Measurements from ENCODE around the gene SEC63.

SEC63 gene

DNA sequence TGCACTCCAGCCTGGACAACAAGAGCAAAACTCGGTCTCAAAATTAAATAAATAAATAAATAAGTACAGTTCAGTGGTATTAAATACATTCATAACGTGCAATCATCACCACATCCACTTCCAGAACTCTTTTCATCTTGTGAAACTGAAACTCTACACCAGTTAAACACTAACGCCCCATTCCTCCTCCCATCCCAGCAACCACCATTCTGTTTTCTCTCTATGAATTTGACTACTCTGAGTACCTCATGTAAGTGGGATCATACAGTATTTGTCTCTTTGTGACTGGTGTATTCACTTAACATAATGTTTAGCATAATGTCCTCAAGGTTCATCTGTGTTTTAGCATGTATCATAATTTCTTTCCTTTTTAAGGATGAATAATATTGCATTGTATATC lies 104.8 kb downstream of the SEC63 start:
- DNase-seq: no peak

GRCh38 chr6:107849325-107849724 lies 108.7 kb downstream of the SEC63 start:
- DNase-seq: no peak

- DNase-seq: peak; percentile 61 to 94
These were observed 109.9 kb downstream of the SEC63 start for GRCh38 chr6:107847844-107848802.

GRCh38 chr6:107846262-107846795 lies 111.7 kb downstream of the SEC63 start:
- no peak for DNase-seq

DNA sequence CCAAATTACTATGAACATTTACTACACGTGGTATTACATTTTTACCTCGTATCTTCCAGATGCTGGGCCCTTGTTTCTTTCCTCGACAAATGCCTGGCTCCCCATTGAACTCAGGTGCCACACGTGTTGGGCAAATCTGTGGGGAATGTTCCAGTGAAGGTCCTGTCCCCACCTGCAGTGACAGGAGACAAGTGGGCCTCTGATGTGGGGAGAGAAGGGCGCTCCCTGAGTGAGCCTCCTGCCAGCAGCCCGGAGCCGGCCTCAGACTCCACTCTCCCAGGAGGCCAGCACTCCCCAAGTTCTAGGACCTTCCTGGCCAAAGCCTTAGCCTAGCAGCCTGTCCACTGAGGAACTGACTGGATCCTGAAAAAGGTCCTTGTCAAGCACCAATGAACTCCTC lies 112.2 kb downstream of the SEC63 start:
- no peak for DNase-seq

DNA sequence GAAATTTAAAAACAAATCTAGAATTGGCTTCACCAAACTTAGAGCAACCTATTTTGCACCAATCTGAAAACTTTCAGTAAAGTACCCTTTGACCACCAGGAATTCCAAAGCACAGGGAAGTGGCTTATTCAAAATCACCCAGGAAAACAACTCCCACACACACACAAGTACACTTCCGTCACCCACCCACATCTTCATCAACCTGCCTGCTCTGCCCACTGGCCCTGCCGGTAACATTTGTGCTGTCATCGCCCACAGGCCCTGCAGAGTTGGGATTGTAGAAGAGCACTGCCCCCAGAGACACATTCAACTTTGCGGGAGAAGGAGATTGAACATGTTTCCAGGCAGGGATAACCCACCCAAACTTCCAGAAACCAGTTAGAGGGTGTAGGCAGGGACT lies 114.6 kb downstream of the SEC63 start:
- no peak for DNase-seq

GRCh38 chr6:107841275-107841670 lies 116.7 kb downstream of the SEC63 start:
- DNase-seq: no peak

DNA sequence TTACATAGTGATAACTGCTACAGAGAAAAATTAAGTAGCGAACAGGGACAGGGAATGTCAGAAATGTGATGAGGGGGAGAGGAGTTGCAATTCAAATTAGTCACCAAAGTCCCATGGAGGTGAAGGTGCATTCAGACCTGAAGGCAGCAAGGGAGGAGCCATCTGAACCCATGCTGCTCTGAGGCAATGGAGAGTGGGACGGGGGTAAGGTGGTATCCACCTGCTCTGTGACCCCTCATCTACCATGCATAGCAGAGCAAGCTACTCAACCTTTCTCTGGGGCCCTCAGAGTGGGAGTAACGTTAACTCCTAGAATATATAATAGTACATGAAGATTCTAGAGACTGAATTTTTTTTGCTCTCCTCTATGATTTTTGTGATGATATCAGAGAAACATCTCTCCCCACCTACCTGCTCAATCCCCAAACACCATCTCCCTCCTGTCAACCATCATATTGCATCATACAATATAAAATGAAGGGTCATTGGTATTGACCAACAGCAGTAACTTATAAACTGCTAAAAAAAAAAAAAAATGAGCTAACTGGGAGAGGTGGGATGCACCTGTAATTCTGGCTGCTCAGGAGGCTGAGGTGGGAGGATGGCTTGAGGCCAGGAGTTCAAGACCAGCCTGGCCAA lies 117.3 kb downstream of the SEC63 start:
- DNase-seq: no peak

DNA sequence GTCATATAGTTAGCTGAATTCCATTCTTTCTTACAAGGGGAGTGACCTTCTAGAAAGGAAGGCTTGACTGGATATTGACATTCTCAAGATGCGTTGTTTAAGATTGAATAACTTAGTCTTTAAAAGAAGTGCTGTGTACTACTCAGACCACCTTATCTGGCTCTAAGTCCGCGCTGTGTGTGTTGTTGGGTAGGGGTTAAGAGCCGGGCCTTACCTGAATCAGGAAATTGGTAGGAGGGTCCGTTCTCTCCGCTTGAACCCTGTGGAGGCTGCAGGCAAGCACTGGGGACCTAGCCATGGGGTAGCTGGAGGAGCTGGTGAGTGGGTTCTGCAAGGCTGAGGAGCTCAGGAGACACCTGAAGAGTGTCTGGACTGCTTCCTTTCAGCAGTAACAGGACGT lies 124.9 kb downstream of the SEC63 start:
- no peak for DNase-seq

- no peak for DNase-seq
These were observed 125.6 kb downstream of the SEC63 start for GRCh38 chr6:107832151-107833056.

DNA sequence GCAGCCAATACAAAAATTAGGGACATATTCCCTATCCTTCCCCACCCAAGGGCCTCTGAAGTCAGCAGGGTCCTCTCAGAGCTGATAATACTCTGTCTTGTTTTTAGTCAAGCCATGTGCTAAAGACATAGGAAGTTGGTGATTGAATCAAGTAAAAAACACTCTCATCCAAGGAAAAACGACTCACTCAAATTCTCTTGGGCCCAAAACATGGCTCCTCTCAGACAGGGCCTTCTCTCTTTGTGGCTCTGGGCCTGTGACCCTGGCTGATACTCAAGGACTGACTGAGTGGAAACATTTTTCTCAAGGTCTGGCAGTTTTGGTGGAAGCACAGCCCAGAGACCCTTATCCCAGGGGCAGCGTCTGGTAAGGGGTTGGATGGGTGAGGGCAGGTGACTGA lies 127.9 kb downstream of the SEC63 start:
- no peak for DNase-seq

DNA sequence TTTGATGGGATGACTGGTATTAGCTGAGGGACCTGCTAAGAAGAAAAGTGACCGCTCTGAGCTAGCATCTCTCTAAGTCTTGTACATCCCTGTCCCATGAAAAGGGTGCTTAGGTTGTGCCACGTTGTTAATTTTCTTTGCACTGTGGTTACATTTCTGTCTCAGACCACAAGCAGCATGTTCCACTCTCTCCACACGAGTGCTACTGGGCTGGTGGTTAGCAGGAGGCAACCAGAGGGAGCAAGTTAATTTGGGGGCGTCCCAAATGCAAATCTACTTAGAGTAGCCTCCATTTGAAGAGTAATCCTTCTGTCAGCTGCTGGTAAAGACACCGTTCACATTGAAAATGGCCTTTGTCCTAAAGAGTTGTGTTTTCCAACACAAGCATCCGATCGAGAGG lies 130.5 kb downstream of the SEC63 start:
- no peak for DNase-seq

DNA sequence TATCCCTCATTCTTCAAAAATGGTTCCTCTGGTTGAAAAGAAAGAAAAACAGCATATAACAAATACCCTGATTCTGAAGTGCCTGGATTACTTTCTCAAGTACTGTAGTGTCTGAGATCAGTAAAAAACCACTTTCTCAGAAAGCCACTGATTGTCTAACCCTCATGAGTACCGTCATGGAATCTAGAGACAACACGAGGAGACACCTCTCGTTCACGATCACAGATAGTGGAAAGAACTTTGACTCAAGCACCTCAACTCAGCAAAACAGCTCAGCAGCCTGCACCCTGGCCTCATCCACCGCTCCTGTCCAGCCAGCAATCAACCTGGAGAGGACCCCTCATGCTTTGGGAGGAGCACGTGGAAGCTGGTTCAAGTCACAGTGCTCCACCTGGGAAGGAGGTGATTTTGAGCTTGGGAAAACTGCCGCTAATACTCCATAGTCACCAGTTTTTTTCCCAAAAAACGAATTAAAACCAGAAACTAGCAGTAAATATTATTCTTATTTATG lies 134.9 kb downstream of the SEC63 start:
- no peak for DNase-seq

GRCh38 chr6:107822176-107823046 lies 135.6 kb downstream of the SEC63 start:
- DNase-seq: no peak

- no peak for DNase-seq
These were observed 136.4 kb downstream of the SEC63 start for GRCh38 chr6:107821591-107821990.

DNA sequence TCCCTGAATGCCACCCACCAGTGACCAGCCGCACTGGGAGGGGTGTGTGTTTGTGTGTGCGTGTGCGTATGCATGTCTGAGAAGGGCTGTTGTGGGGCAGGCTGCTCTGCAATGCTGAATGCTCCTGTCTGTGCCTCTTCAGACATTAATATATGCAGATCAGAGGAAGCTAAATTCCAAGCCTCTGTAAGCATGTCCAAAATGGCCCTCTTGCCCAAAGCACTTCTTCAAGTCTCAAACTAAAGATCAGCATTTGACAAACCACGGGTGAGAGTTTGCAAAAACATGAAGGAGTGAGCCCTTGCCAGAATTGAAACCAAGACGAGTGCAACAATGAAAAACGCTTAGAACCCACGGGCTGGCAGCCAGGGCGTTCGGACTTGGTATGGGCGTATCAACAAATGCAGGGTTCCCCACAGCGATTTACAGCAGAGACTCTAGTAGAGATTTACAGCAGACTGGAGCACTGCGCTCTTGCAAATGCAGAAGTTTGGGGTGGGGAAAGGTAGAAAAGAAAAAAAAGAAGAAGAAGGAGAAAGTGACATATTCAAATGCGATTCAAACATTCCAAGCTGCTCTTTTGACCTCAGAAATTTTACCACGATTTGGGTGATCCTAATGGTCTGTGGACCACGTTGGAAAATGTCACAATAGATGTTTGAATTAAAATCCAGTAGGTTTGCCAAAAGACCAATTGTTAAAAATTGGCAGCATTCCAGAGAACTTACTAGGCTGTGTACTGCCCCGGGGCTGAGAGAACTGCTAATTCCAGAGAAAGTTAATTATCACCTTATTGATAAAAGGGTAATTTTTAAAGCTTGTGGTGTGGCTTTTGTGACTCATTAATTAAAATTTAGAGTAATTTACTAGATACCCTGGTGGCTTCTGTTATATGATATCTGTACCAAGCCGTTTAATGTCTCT lies 137.4 kb downstream of the SEC63 start:
- peak in 1 of 2 donors; percentile 27 for DNase-seq

DNA sequence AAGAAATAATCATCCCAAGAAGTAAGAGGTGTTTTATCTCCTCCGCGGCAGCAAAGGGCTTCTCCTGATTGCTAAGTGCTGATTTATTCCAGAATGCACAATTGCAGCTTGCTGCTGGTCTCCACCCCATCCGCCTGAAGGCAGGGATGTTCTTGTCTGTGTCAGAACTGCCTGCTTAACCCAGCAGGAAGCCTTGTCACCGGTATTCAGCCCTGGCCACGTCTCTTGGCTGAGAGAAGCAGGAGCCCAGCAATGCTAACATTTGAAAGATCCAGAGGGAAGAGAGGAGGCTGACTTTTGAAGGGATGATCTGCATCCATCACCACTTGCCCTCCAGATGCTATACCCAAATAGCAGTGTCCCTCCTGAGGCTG lies 138.1 kb downstream of the SEC63 start:
- no peak for DNase-seq

- no peak for DNase-seq
These were observed 138.8 kb downstream of the SEC63 start for GRCh38 chr6:107819217-107819616.

DNA sequence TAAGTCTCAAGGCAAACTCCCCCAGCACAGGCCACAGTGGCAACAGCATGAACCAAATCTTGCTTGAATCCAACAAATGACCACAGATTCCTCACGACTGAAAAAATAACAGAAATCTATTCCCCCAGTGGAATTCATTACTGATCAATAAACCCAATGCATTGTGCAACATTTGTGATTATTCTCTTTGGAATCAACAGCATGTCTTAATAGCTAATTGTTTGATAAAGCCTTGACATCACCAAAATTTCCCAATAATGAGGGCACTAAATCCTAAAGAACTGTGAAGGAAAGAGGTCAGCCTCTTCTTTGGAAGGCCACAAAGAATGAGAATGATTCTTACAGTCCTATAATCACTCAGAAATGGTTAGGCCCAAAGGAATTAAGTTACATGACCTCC lies 139.7 kb downstream of the SEC63 start:
- DNase-seq: no peak

- DNase-seq: no peak
These were observed 140.2 kb downstream of the SEC63 start for GRCh38 chr6:107817784-107818183.

All from inflammatory macrophage treated with lipopolysaccharide for 1 hour (primary cell).